PFSK-1 (cell line): ENCODE measurements around the gene COL12A1.

Source experiments
- FOXP2 ChIP-seq: optimal IDR thresholded peaks from 2 replicates; pipeline ENCODE3; 2011; ENCODE audit warnings: borderline replicate concordance, control low read depth, inconsistent platforms; ENCODE audit not compliant: insufficient read depth; ENCODE audit errors: extremely low read length, extremely low read depth
- POLR2AphosphoS5 ChIP-seq: IDR thresholded peaks from 2 replicates; pipeline ENCODE4 v1.6.1; 2012; ENCODE audit warnings: low read depth, mild to moderate bottlenecking, control low read depth, low read length, moderate library complexity
- SIN3A ChIP-seq: IDR thresholded peaks from 2 replicates; pipeline ENCODE4 v1.6.1; 2012; ENCODE audit warnings: mild to moderate bottlenecking, low read length, moderate library complexity, borderline replicate concordance; ENCODE audit not compliant: insufficient read depth
- TAF1 ChIP-seq: IDR thresholded peaks from 2 replicates; pipeline ENCODE4 v1.6.1; 2012; ENCODE audit warnings: low read length, control low read depth, borderline replicate concordance; ENCODE audit not compliant: insufficient read depth
- TF ChIP-seq, protein P1 (sequence below), 2 experiments: IDR thresholded peaks; 2 replicates each; pipeline versions ENCODE4 v1.6.1 to v1.8.0; 2011 to 2012; ENCODE audit warnings: low read depth in 2 of 2, low read length in 2 of 2, control low read depth in 1 of 2, inconsistent platforms in 1 of 2, mild to moderate bottlenecking in 1 of 2, moderate library complexity in 1 of 2; ENCODE audit not compliant: insufficient read depth in 1 of 2

Gene COL12A1

DNA sequence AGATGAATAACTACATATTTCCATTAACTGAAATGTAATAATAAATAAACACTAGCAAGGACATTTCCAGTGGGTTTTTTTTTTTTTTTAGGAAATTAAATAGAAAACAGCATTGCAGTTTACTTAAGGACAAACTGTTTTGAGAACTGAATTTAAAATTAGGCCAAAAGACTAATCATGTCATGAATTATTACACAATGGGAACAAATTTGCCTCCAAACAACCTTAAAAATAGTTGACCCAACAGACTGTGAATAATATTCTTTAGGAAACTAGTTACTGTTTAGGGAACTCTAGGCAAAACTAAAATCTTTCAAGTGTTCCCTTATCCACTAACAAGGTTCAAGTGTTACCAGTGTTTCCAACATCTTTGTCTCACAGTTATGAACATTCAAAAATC, 16.4 kb upstream of the COL12A1 start:
- TF ChIP-seq SIN3A (no peak), TAF1 (no peak), FOXP2 (no peak), POLR2AphosphoS5 (no peak)
- TF ChIP-seq, protein P1, sequence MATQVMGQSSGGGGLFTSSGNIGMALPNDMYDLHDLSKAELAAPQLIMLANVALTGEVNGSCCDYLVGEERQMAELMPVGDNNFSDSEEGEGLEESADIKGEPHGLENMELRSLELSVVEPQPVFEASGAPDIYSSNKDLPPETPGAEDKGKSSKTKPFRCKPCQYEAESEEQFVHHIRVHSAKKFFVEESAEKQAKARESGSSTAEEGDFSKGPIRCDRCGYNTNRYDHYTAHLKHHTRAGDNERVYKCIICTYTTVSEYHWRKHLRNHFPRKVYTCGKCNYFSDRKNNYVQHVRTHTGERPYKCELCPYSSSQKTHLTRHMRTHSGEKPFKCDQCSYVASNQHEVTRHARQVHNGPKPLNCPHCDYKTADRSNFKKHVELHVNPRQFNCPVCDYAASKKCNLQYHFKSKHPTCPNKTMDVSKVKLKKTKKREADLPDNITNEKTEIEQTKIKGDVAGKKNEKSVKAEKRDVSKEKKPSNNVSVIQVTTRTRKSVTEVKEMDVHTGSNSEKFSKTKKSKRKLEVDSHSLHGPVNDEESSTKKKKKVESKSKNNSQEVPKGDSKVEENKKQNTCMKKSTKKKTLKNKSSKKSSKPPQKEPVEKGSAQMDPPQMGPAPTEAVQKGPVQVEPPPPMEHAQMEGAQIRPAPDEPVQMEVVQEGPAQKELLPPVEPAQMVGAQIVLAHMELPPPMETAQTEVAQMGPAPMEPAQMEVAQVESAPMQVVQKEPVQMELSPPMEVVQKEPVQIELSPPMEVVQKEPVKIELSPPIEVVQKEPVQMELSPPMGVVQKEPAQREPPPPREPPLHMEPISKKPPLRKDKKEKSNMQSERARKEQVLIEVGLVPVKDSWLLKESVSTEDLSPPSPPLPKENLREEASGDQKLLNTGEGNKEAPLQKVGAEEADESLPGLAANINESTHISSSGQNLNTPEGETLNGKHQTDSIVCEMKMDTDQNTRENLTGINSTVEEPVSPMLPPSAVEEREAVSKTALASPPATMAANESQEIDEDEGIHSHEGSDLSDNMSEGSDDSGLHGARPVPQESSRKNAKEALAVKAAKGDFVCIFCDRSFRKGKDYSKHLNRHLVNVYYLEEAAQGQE (IDR thresholded peaks at IDR 0.05; ENCODE audit: insufficient read depth in 1 of 2, low read depth in 2 of 2, low read length in 2 of 2): no peak

GRCh38 chr6:75221116-75221515, 15.3 kb upstream of the COL12A1 start:
- TF ChIP-seq FOXP2 (no peak), POLR2AphosphoS5 (no peak), SIN3A (no peak)
- TF ChIP-seq, protein P1 (IDR thresholded peaks at IDR 0.05; ENCODE audit: insufficient read depth in 1 of 2, low read depth in 2 of 2, low read length in 2 of 2): peak; percentile 51 to 74; a peak in 2 of 4 replicates

- TF ChIP-seq SIN3A (no peak), TAF1 (no peak), FOXP2 (no peak), POLR2AphosphoS5 (no peak)
- TF ChIP-seq, protein P1 (IDR thresholded peaks at IDR 0.05; ENCODE audit: insufficient read depth in 1 of 2, low read depth in 2 of 2, low read length in 2 of 2): no peak
Observed at GRCh38 chr6:75220357-75220756, 14.5 kb upstream of the COL12A1 start.

- no peak for TF ChIP-seq TAF1
- TF ChIP-seq SIN3A: no peak
- TF ChIP-seq POLR2AphosphoS5: no peak
- no peak for TF ChIP-seq FOXP2
- TF ChIP-seq, protein P1 (IDR thresholded peaks at IDR 0.05; ENCODE audit: insufficient read depth in 1 of 2, low read depth in 2 of 2, low read length in 2 of 2): no peak
Observed at GRCh38 chr6:75219263-75219662, 13.4 kb upstream of the COL12A1 start.

- TF ChIP-seq TAF1: no peak
Observed at GRCh38 chr6:75217193-75217592, 11.3 kb upstream of the COL12A1 start.
